Astrocyte (in vitro differentiated cells and primary cell): ENCODE results near the gene UROC1. TPM values are rescaled to one million over a fixed set of nuclear protein-coding genes. Genes with fewer than 3 reads are reported as not detected.

ENCODE experiments used
- DNase-seq: peaks from one replicate; pipeline ENCODE4 v3.0.0-alpha.2; 2010; ENCODE audit warnings: low read depth
- FAIRE-seq: peaks from 2 replicates; lab custom pipeline; 2011; peaks lifted over from hg19 to GRCh38; lab: Jason Lieb, UNC
- H2AFZ ChIP-seq: 2 replicates; pipeline ENCODE4 v1.6.0; 2012; ENCODE audit warnings: low read depth, low read length, inconsistent platforms
- H3K27ac ChIP-seq: 2 replicates; pipeline ENCODE4 v1.5.1; 2011; ENCODE audit warnings: low read depth, low read length, inconsistent platforms
- H3K27me3 ChIP-seq: 2 replicates; pipeline ENCODE4 v1.6.0; 2011; ENCODE audit warnings: low read length, inconsistent platforms; ENCODE audit not compliant: insufficient read depth
- H3K36me3 ChIP-seq: 2 replicates; pipeline ENCODE4 v1.5.1; 2011; ENCODE audit warnings: low read length, inconsistent platforms; ENCODE audit not compliant: insufficient read depth
- H3K4me1 ChIP-seq: 2 replicates; pipeline ENCODE4 v1.5.1; 2011; ENCODE audit warnings: low read length, inconsistent platforms; ENCODE audit not compliant: insufficient read depth
- H3K4me2 ChIP-seq: 2 replicates; pipeline ENCODE4 v1.6.0; 2012; ENCODE audit warnings: low read length, inconsistent platforms
- H3K4me3 ChIP-seq: 2 replicates; pipeline ENCODE4 v1.5.1; 2011; ENCODE audit warnings: low read depth, mild to moderate bottlenecking, low read length, inconsistent platforms; ENCODE audit not compliant: insufficient read depth
- H3K79me2 ChIP-seq: 2 replicates; pipeline ENCODE4 v1.6.0; 2012; ENCODE audit warnings: mild to moderate bottlenecking, low read length, inconsistent platforms; ENCODE audit not compliant: insufficient read depth
- H3K9ac ChIP-seq: 2 replicates; pipeline ENCODE4 v1.6.0; 2012; ENCODE audit warnings: mild to moderate bottlenecking, low read length, inconsistent platforms
- H3K9me3 ChIP-seq: 2 replicates; pipeline ENCODE4 v1.5.1; 2012; ENCODE audit warnings: low read depth, mild to moderate bottlenecking, low read length, inconsistent platforms; ENCODE audit not compliant: insufficient read depth
- H4K20me1 ChIP-seq: 2 replicates; pipeline ENCODE4 v1.6.0; 2012; ENCODE audit warnings: low read length, inconsistent platforms; ENCODE audit not compliant: insufficient read depth
- H3K27ac Mint-ChIP-seq: one replicate; pipeline ENCODE4 v1.8.0; 2021; ENCODE audit warnings: mild to moderate bottlenecking, mixed read lengths; ENCODE audit not compliant: unreplicated experiment
- H3K27me3 Mint-ChIP-seq: one replicate; pipeline ENCODE4 v1.8.0; 2021; ENCODE audit warnings: low read depth, mixed read lengths; ENCODE audit not compliant: unreplicated experiment
- H3K36me3 Mint-ChIP-seq: one replicate; pipeline ENCODE4 v1.8.0; 2021; ENCODE audit warnings: low read depth, mixed read lengths; ENCODE audit not compliant: unreplicated experiment
- H3K4me1 Mint-ChIP-seq: one replicate; pipeline ENCODE4 v1.8.0; 2021; ENCODE audit warnings: low read depth, mixed read lengths; ENCODE audit not compliant: unreplicated experiment
- H3K4me3 Mint-ChIP-seq: one replicate; pipeline ENCODE4 v1.8.0; 2021; ENCODE audit warnings: mild to moderate bottlenecking, moderate library complexity, mixed read lengths; ENCODE audit not compliant: unreplicated experiment
- H3K9me3 Mint-ChIP-seq: one replicate; pipeline ENCODE4 v1.8.0; 2021; ENCODE audit warnings: mild to moderate bottlenecking, mixed read lengths; ENCODE audit not compliant: unreplicated experiment
- CTCF ChIP-seq: IDR thresholded peaks from 2 replicates; pipeline ENCODE4 v1.5.1; 2011; ENCODE audit warnings: low read depth, mild to moderate bottlenecking, inconsistent platforms, low read length, moderate library complexity; ENCODE audit not compliant: insufficient read depth
- EZH2 ChIP-seq: IDR thresholded peaks from 2 replicates; pipeline ENCODE4 v1.6.1; 2012; ENCODE audit warnings: mild to moderate bottlenecking, low read length, inconsistent platforms; ENCODE audit not compliant: insufficient read depth
- total RNA-seq: library from RNA; stranded (reverse); gene quantifications from 2 replicates; pipeline ENCODE4 v1.2.1, GENCODE V29; 2021

Gene UROC1
- total RNA-seq, 1 donor from 2014 or later = not detected

GRCh38 chr3:126551121-126551838, 33.7 kb upstream of the UROC1 start:
- H3K9ac ChIP-seq = no peak overlapping the region

GRCh38 chr3:126550488-126551051, 33.0 kb upstream of the UROC1 start:
- Mint-ChIP-seq H3K4me1 (no peaks in the 10 kb centered on the region), H3K4me3 (no peak overlapping the region), H3K36me3 (no peaks in the 10 kb centered on the region), H3K9me3 (no peaks in the 10 kb centered on the region), H3K27ac (no peak overlapping the region), H3K27me3 (peaks cover 39% of the 10 kb centered on the region)
- Histone ChIP-seq H3K27ac (no peak overlapping the region), H3K4me2 (no peak overlapping the region), H3K9ac (no peak overlapping the region), H3K36me3 (no peaks in the 10 kb centered on the region), H3K79me2 (no peaks in the 10 kb centered on the region), H3K27me3 (peaks cover 39% of the 10 kb centered on the region), H3K4me1 (no peaks in the 10 kb centered on the region), H3K9me3 (no peaks in the 10 kb centered on the region), H3K4me3 (no peak overlapping the region), H2AFZ (no peak overlapping the region), H4K20me1 (no peaks in the 10 kb centered on the region)
- DNase-seq (no peak), FAIRE-seq (no peak)
- TF ChIP-seq CTCF (no peak), EZH2 (no peak)

More at GRCh38 chr3:126551121-126551838, 33.7 kb upstream of the UROC1 start:
- Mint-ChIP-seq H3K4me1 (no peaks in the 10 kb centered on the region), H3K4me3 (no peak overlapping the region), H3K36me3 (no peaks in the 10 kb centered on the region), H3K27me3 (peaks cover 38% of the 10 kb centered on the region), H3K27ac (no peak overlapping the region), H3K9me3 (no peaks in the 10 kb centered on the region)
- no peaks in the 10 kb centered on the region for H3K36me3 ChIP-seq
- H4K20me1 ChIP-seq = no peaks in the 10 kb centered on the region
- H3K27ac ChIP-seq = no peak overlapping the region
- no peaks in the 10 kb centered on the region for H3K79me2 ChIP-seq
- H2AFZ ChIP-seq = no peak overlapping the region
- FAIRE-seq (no peak), DNase-seq (no peak)
- TF ChIP-seq CTCF (no peak), EZH2 (no peak)
- peaks cover 36% of the 10 kb centered on the region for H3K27me3 ChIP-seq
- H3K4me2 ChIP-seq = no peak overlapping the region
- no peaks in the 10 kb centered on the region for H3K9me3 ChIP-seq
- H3K4me1 ChIP-seq = no peaks in the 10 kb centered on the region
- H3K4me3 ChIP-seq = no peak overlapping the region
